ENCODE results near the gene RNF157.
"Not testable (repeated sequence)": the region's sequence is repeated elsewhere in the genome, so short reads cannot be mapped to it uniquely, and the experiment has no call there.

RNF157 gene

GRCh38 chr17:76188213-76189016 lies 51.9 kb downstream of the RNF157 start:
- DNase-seq, result no peak

GRCh38 chr17:76186774-76187173 lies 53.5 kb downstream of the RNF157 start:
- DNase-seq, result not testable (repeated sequence)

GRCh38 chr17:76184290-76184689 lies 56.0 kb downstream of the RNF157 start:
- DNase-seq, result no peak

- peak; percentile 91 to 92 for DNase-seq
These were observed 58.1 kb downstream of the RNF157 start for GRCh38 chr17:76182016-76182764.

GRCh38 chr17:76179496-76180467 lies 60.5 kb downstream of the RNF157 start:
- DNase-seq, result peak in 1 of 2 experiments; percentile 32

- no peak for DNase-seq
These were observed 62.2 kb downstream of the RNF157 start for GRCh38 chr17:76178124-76178523.

- no peak for DNase-seq
These were observed 63.4 kb downstream of the RNF157 start for GRCh38 chr17:76176701-76177574.

- DNase-seq, result no peak
These were observed 66.3 kb downstream of the RNF157 start for GRCh38 chr17:76174037-76174436.

- DNase-seq, result no peak
These were observed 66.8 kb downstream of the RNF157 start for GRCh38 chr17:76173474-76173873.

GRCh38 chr17:76171706-76172105 lies 68.6 kb downstream of the RNF157 start:
- DNase-seq, result no peak

GRCh38 chr17:76170114-76170513 lies 70.2 kb downstream of the RNF157 start:
- DNase-seq, result no peak

GRCh38 chr17:76166906-76167305 lies 73.4 kb downstream of the RNF157 start:
- DNase-seq, result no peak

- no peak for DNase-seq
These were observed 74.1 kb downstream of the RNF157 start for GRCh38 chr17:76166168-76166567.

GRCh38 chr17:76164331-76164730 lies 76.0 kb downstream of the RNF157 start:
- DNase-seq, result no peak

GRCh38 chr17:76163919-76164318 lies 76.4 kb downstream of the RNF157 start:
- no peak for DNase-seq

GRCh38 chr17:76161619-76162266 lies 78.5 kb downstream of the RNF157 start:
- no peak for DNase-seq

- DNase-seq, result no peak
These were observed 79.3 kb downstream of the RNF157 start for GRCh38 chr17:76160896-76161528.

GRCh38 chr17:76159157-76159556 lies 81.1 kb downstream of the RNF157 start:
- no peak for DNase-seq

GRCh38 chr17:76157759-76158158 lies 82.5 kb downstream of the RNF157 start:
- DNase-seq, result no peak

- no peak for DNase-seq
These were observed 83.7 kb downstream of the RNF157 start for GRCh38 chr17:76156662-76156991.

Measured in stimulated activated CD4-positive, alpha-beta T cell treated with anti-CD3 and anti-CD28 coated beads, Interleukin-4, amount 100 ng/mL, for 4 hours (primary cell).